Sigmoid colon (tissue), 7 donors: ENCODE measurements around the gene TNFRSF11A. TPM values are rescaled to one million over a fixed set of nuclear protein-coding genes. Genes with fewer than 3 reads are reported as not detected.

Experiments
- DNase-seq: peaks from one replicate; pipeline ENCODE4 v3.0.0-alpha.2; 2019
- H3K27ac ChIP-seq, 4 donors: fragments of 200-600 bp; sonication (generic); one replicate each; pipeline ENCODE4 v1.5.1; 2016 to 2019; ENCODE audit warnings: mild to moderate bottlenecking in 1 of 4
- H3K27me3 ChIP-seq, 3 donors: fragments of 200-600 bp; sonication (generic); one replicate each; pipeline ENCODE4 v1.5.1; 2019; ENCODE audit warnings: mild to moderate bottlenecking in 1 of 3
- H3K36me3 ChIP-seq, 4 donors: fragments of 200-600 bp; sonication (generic); one replicate each; pipeline ENCODE4 v1.5.1; 2016 to 2019
- H3K4me1 ChIP-seq, 4 donors: fragments of 200-600 bp; sonication (generic); one replicate each; pipeline ENCODE4 v1.5.1; 2017 to 2019
- H3K4me3 ChIP-seq, 4 donors: fragments of 200-600 bp; sonication (generic); one replicate each; pipeline ENCODE4 v1.5.1; 2017 to 2019; ENCODE audit warnings: mild to moderate bottlenecking in 2 of 4, moderate library complexity in 1 of 4
- H3K9me3 ChIP-seq, 4 donors: fragments of 200-600 bp in 3 of 4; sonication (generic) in 3 of 4; one replicate each; pipeline versions ENCODE4 v1.5.1 to v1.6.1; 2013 to 2019
- EP300 ChIP-seq, 4 donors: sonication (generic); formaldehyde crosslinking; IDR thresholded peaks; one replicate each; pipeline ENCODE4 v1.6.1; 2017; ENCODE audit warnings: antibody characterized with exemption in 4 of 4
- POLR2A ChIP-seq, 2 donors: fragments of 450-650 bp; IDR thresholded peaks; one replicate each; pipeline ENCODE4 v1.6.1; 2016; ENCODE audit warnings: antibody characterized with exemption in 2 of 2, mild to moderate bottlenecking in 2 of 2, moderate library complexity in 2 of 2
- POLR2AphosphoS5 ChIP-seq, 4 donors: sonication (generic); formaldehyde crosslinking; IDR thresholded peaks; one replicate each; pipeline ENCODE4 v1.6.1; 2017; ENCODE audit warnings: antibody characterized with exemption in 4 of 4
- WGBS, 2 donors: extraction: QIAGEN DNeasy Blood & Tissue Kit; methylation state at CpG; one replicate each; pipeline ENCODE4 v1.1.7; 2013; 5-methylcytosine and 5-hydroxymethylcytosine counted together
- intact Hi-C: fragments of 100-400 bp; cut with DNase I; formaldehyde crosslinking; loops from one replicate; pipeline ENCODE4 v1.15.1; 2023
- polyA plus RNA-seq, 3 donors: library from polyadenylated mRNA; stranded (reverse); fragments of 200-250 nt; gene quantifications; one replicate each; pipeline ENCODE4 v1.2.3, GENCODE V29; 2013
- total RNA-seq, 4 donors: library from RNA; depleted of rRNA; stranded (reverse); fragments of >200 nt; gene quantifications; one replicate each; pipeline ENCODE4 v1.1.0, GENCODE V29; 2016
- TF ChIP-seq, protein P1 (sequence below), 4 experiments: fragments of 450-650 bp in 3 of 4; fragments of 200-600 bp in 1 of 4; IDR thresholded peaks; one replicate each; pipeline ENCODE4 v1.5.1; 2016 to 2019; ENCODE audit warnings: antibody characterized with exemption in 4 of 4, mild to moderate bottlenecking in 3 of 4, moderate library complexity in 2 of 4
- donor health status: healthy with polysubstance abuse.
- donor health status: Bipolar disorder and iron deficiency.
- donor health status: healthy.

The TNFRSF11A gene
- total RNA-seq = 1 to 10 TPM; 2.1 to 6.1 (median 4.3) TPM
- polyA plus RNA-seq = 10 to 100 TPM in 1 of 3 donors, 1 to 10 TPM in 2; 2.4 to 19.9 (median 2.8) TPM

DNA sequence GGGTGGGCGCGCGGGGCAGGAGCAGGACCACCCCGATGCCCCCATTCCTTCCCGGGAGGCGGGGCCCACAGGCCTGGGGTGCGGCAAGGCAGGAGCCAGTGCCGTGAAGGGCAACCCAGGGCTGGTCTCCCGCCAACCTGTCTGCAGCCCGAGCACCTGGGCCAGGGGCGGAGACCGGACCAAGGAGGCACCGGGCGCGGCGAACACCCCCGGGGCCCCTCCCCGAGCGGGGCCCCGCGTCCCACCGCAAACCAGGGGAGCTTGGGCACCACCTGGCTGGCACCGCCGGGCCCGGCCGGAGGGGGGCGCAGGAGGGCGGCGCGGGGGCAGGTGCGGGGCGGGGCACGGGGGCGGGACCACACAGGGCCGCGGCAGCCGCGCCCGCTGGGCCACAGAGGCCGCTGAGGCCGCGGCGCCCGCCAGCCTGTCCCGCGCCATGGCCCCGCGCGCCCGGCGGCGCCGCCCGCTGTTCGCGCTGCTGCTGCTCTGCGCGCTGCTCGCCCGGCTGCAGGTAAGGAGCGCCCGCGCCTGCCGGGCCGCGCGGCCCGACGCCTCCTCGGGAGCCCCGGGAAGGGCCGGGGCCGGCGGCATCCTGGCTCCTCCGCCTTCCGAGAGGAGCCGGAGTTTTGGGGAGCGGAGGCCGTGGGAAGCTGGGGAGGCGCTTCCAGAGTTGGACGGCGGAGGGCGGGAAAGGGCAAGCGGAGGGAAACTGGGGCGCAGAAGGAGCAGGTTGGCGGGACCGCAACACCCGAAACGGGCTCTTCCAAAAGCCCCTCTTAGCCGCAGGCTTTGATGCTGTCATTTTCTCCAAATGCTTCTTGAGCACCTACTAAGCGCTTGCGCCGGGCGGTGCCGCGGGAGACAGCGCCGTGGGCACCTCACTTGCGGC, at the start of gene TNFRSF11A:
Gene TNFRSF11A (plus strand): TSS at position 394 of the 889 bp plus-strand sequence. CDS start 43 bp downstream, at position 437.
- Histone ChIP-seq H3K9me3 (no peaks in the 10 kb centered on the region), H3K4me1 (peaks cover 0 to 25% (median 18%) of the 10 kb centered on the region in 4 donors), H3K27ac (peak within 1 kb of the TSS in 1 of 4 donors; percentile 0), H3K27me3 (peaks cover 35 to 67% (median 59%) of the 10 kb centered on the region in 3 donors), H3K36me3 (no peaks in the 10 kb centered on the region), H3K4me3 (peak within 1 kb of the TSS; percentile 16 to 48 (median 44))
- intact Hi-C loops = no loop called here
- 1% methylated on average over 99 of the region's 99 CpGs for WGBS, 2 donors
- no peak for DNase-seq
- no peak for TF ChIP-seq EP300 (IDR thresholded peaks at IDR 0.05)
- TF ChIP-seq POLR2A (IDR thresholded peaks at IDR 0.05) = no peak
- TF ChIP-seq, protein P1, sequence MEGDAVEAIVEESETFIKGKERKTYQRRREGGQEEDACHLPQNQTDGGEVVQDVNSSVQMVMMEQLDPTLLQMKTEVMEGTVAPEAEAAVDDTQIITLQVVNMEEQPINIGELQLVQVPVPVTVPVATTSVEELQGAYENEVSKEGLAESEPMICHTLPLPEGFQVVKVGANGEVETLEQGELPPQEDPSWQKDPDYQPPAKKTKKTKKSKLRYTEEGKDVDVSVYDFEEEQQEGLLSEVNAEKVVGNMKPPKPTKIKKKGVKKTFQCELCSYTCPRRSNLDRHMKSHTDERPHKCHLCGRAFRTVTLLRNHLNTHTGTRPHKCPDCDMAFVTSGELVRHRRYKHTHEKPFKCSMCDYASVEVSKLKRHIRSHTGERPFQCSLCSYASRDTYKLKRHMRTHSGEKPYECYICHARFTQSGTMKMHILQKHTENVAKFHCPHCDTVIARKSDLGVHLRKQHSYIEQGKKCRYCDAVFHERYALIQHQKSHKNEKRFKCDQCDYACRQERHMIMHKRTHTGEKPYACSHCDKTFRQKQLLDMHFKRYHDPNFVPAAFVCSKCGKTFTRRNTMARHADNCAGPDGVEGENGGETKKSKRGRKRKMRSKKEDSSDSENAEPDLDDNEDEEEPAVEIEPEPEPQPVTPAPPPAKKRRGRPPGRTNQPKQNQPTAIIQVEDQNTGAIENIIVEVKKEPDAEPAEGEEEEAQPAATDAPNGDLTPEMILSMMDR (IDR thresholded peaks at IDR 0.05) = no peak
- no peak for TF ChIP-seq POLR2AphosphoS5 (IDR thresholded peaks at IDR 0.05)

DNA sequence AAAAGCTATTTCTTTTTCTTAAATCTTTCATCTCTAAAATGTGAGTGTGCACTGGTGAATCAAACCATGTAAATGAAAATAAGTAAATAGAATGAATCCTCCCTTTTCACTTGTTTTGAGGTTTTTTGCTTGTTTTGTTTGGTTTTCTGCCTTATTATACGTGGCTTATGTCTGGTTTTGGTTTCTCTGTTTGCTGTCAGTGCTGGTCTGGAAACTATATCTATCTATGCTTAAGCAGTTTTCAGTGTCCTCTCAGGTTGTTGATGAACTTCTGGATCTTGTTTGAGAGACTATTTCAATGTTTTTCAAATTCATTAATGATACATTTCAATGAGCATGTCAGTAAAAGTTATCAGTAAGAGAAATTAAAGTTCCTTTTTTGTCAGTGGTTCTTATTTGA, 48.1 kb upstream of the TNFRSF11A start:
- TF ChIP-seq EP300 (IDR thresholded peaks at IDR 0.05) (no peak), POLR2AphosphoS5 (IDR thresholded peaks at IDR 0.05) (no peak), POLR2A (IDR thresholded peaks at IDR 0.05) (no peak)
- TF ChIP-seq, protein P1 (IDR thresholded peaks at IDR 0.05) = no peak
- H3K4me3 ChIP-seq = no peak overlapping the region
- no peaks in the 10 kb centered on the region for H3K9me3 ChIP-seq
- peaks cover 0 to 55% (median 0%) of the 10 kb centered on the region in 4 donors for H3K36me3 ChIP-seq
- no peak for DNase-seq
- 83 to 85% methylated on average over 1 of the region's 1 CpG for WGBS, 2 donors
- peaks cover 0 to 12% (median 5%) of the 10 kb centered on the region in 4 donors for H3K4me1 ChIP-seq
- intact Hi-C loops = no loop called here
- no peak overlapping the region for H3K27ac ChIP-seq
- no peaks in the 10 kb centered on the region for H3K27me3 ChIP-seq

DNA sequence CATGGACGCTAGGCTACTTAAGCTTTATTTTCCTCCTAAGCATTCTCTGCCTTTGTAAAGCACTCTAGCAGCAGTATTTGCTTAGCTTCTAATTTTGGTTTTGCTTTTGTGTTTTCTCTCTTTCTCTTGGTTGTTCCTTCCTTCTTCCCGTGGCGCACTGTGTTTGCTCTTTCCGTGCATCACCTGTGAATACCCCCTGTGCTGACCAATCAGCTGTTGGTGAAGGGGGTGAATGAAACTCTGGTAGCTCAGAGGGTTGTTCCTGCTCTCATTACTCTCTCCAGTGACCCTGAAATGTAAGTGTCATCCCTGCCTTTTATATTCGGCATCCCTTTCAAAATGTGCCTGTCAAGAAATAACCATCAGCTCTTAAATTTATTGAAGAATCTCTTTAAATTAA, 45.5 kb upstream of the TNFRSF11A start:
- peaks cover 0 to 14% (median 6%) of the 10 kb centered on the region in 4 donors for H3K4me1 ChIP-seq
- H3K36me3 ChIP-seq = peaks cover 0 to 51% (median 2%) of the 10 kb centered on the region in 4 donors
- no peaks in the 10 kb centered on the region for H3K9me3 ChIP-seq
- DNase-seq = no peak
- TF ChIP-seq POLR2AphosphoS5 (IDR thresholded peaks at IDR 0.05) = no peak
- TF ChIP-seq, protein P1 (IDR thresholded peaks at IDR 0.05) = no peak
- TF ChIP-seq EP300 (IDR thresholded peaks at IDR 0.05) = no peak
- TF ChIP-seq POLR2A (IDR thresholded peaks at IDR 0.05) = no peak
- no peaks in the 10 kb centered on the region for H3K27me3 ChIP-seq
- H3K4me3 ChIP-seq = no peak overlapping the region
- intact Hi-C loops = no loop called here
- H3K27ac ChIP-seq = no peak overlapping the region
- WGBS, 2 donors = 64 to 93% methylated on average over 5 of the region's 5 CpGs

DNA sequence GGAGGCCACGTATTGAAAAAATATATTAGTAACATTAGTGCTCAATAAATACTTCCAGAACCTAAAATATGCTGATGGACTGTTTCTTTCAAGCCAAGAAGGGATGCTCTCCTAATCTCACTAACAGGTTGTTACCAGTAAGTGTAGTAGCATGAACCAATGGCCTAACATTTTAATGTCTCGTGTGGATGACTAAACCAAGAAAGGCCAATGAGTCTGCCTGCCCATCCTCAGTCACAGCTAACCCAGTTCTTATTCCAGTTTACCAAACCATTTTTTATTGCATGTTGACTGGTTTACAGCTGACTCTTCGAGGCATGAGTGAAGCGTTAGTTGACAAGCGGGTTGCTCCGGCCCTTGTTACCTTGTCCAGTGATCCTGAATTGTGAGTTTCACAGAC, 45.1 kb upstream of the TNFRSF11A start:
- intact Hi-C loops = no loop called here
- Histone ChIP-seq H3K4me1 (peaks cover 0 to 14% (median 6%) of the 10 kb centered on the region in 4 donors), H3K27me3 (no peaks in the 10 kb centered on the region), H3K36me3 (peaks cover 0 to 48% (median 2%) of the 10 kb centered on the region in 4 donors), H3K27ac (no peak overlapping the region), H3K4me3 (no peak overlapping the region), H3K9me3 (no peaks in the 10 kb centered on the region)
- no peak for DNase-seq
- 87 to 94% methylated on average over 6 of the region's 6 CpGs for WGBS, 2 donors
- TF ChIP-seq POLR2A (IDR thresholded peaks at IDR 0.05) = no peak

DNA sequence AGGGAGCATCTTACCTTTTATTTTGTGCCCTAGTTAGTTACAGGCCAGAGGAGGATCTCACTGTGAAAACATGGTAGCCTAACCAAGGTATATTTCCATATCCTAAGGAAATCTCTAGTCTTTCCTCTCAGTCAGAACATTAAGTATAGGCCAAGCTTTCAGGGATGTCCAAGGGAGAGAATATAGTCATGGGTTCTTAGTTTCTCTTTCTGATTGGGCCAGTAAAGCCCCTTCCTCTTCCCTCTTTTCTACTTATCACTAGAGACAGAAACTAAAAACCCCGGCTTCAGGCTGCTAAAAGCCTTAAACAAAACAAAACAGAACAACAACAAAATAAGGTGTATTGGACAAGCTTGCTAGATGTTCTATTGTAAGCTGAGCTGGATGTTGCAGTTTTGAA, 44.3 kb upstream of the TNFRSF11A start:
- Histone ChIP-seq H3K4me1 (peaks cover 0 to 14% (median 6%) of the 10 kb centered on the region in 4 donors), H3K27ac (no peak overlapping the region), H3K27me3 (no peaks in the 10 kb centered on the region), H3K9me3 (no peaks in the 10 kb centered on the region), H3K36me3 (peaks cover 0 to 48% (median 4%) of the 10 kb centered on the region in 4 donors), H3K4me3 (no peak overlapping the region)
- 81 to 88% methylated on average over 1 of the region's 1 CpG for WGBS, 2 donors
- TF ChIP-seq POLR2AphosphoS5 (IDR thresholded peaks at IDR 0.05) (no peak), EP300 (IDR thresholded peaks at IDR 0.05) (no peak), POLR2A (IDR thresholded peaks at IDR 0.05) (no peak)
- TF ChIP-seq, protein P1 (IDR thresholded peaks at IDR 0.05) = no peak
- no peak for DNase-seq
- intact Hi-C loops = no loop called here
